HG03139 (cell line): Measurements from ENCODE around the gene ADSL.
"Not testable (repeated sequence)": the region's sequence is repeated elsewhere in the genome, so short reads cannot be mapped to it uniquely, and the experiment has no call there.

Experiments used
- ATAC-seq: cut with Tn5 transposase; IDR thresholded peaks from one replicate; pipeline ENCODE4 v1.9.1; 2021; ENCODE audit not compliant: unreplicated experiment

The ADSL gene

DNA sequence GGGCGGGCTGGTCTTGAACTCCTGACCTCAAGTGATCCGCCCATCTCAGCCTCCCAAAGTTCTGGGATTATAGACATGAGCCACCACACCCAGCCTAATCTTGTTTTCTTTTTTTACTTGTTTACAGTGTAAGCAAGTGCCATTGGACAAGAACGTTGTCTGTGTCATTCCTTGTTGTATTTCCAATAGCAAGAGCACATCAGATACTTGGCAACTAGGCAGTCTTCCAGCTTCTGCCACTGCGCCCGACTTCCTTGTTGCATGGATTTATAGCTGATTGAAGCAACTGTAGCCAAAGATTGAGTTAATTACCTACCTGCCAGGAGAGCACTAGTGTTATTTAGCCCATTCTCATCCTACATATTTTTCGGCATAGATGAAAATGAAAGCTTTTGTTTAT lies 21.0 kb downstream of the ADSL start:
- ATAC-seq: no peak

DNA sequence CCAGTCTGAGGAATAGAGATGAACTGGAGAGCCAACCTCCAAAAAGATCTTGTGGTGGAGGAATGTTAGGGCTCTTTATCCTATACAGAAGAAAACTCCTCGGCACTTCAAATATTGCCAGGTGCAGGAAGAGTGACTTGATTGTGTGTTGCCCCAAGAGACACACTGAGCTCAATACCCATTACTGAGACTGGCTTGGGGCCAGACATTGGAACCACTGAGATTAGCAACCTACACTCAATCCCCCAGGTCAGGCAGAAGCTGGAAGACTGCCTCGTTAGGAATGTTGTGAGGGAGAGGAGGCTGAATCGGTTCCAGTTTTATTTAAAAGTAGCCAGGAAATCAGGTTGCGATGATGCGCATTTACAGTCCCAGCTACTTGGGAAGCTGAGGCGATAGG lies 21.7 kb downstream of the ADSL start:
- ATAC-seq: no peak

DNA sequence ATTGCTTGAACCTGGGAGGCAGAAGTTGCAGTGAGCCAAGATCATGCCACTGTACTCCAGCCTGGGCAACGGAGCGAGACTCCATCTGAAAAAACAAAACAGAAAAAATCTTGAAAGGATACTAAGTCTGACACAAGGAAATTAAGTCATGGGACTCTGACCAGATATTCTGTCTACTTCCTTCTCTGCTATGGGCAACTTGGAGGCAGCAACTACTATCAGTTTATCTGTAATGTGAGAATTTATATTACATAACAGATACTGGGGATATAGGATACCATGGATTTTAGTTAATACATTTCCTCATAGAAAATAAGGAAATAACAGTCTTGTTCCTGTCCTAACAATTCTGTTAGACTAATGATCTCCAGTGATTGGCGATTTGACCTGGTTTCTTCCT lies 22.5 kb downstream of the ADSL start:
- no peak for ATAC-seq

DNA sequence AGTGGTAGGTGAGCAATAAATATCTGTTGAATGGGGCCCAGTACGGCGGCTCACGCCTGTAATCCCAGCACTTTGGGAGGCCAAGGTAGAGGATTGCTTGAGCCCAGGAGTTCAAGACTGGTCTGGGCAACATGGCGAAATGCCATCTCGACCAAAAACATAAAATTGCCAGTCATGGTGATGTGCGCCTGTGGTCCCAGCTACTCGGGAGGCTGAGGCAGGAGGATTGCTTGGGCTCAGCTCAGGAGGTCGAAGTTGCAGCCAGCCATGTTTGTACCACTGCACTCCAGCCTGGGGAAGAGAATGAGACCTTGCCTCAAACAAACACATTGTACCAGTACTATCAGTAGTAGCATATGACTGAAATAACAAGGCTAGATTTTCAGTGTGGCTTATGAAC lies 28.3 kb downstream of the ADSL start:
- no peak for ATAC-seq

DNA sequence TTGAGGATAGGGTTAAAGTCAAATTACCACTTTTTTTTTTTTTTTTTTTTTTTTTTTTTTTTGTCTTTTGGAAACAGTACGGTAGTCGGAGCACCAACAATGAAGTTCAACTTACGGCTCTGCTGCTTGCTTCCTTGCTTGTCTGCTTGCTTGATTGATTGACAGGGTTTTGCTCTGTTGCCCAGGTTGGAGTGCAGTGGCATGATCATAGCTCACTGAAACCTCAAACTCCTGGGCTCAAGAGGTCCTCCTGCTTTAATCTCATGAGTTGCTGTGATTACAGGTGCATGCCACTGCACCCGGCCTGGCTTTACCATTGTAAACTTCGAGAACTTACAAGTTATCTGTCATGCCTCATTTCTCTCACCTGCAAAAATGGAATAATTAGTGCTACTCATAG lies 29.8 kb downstream of the ADSL start:
- no peak for ATAC-seq

DNA sequence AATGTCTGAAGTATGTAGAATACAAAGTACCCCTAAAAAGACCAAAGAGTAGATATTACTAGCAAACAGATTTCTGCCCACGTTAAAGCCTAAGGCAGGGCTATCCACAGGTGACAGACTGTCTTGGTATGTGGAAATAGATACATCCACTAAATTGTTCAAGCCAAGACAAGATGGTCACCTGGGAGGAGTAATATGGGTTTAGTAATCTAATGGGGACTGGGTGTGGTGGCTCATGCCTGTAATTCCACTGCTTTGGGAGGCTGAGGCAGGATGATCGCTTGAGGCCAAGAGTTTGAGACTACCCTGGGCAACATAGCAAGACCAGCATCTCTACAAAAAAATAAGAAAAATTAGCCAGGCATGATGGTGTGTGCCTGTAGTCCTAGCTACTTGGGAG lies 31.6 kb downstream of the ADSL start:
- ATAC-seq: no peak

DNA sequence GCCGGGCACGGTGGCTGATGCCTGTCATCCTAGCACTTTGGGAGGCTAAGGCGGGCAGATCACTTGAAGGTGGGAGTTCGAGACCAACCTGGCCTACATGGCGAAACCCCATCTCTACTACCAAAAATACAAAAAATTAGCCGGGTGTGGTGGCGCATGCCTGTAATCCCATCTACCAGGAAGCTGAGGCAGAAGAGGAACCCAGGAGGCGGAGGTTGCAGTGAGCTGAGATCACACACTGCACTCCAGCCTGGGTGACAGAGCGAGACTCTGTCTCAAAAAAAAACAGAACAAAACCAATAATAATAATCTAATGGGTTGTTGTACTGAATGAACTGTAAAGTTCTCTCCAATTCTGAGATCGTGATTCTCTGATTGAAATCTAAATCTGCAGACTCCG lies 32.1 kb downstream of the ADSL start:
- not testable (repeated sequence) for ATAC-seq

DNA sequence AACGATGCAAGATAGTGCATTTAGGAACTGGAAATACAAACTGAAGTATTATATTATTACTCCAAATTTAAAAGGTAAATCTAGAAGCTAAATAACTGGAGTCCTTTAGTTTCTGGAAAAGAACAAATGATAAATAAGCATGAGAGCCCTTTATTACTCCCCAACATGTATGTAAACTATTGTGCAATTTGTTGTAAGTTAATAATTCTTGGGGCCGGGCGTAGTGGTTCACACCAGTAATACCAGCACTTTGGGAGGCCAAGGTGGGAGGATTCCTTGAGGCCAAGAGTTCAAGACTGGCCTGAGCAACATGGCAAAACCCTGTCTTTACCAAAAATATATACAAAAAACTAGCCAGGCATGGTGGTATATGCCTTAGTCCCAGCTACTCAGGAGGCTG lies 35.2 kb downstream of the ADSL start:
- ATAC-seq: no peak

DNA sequence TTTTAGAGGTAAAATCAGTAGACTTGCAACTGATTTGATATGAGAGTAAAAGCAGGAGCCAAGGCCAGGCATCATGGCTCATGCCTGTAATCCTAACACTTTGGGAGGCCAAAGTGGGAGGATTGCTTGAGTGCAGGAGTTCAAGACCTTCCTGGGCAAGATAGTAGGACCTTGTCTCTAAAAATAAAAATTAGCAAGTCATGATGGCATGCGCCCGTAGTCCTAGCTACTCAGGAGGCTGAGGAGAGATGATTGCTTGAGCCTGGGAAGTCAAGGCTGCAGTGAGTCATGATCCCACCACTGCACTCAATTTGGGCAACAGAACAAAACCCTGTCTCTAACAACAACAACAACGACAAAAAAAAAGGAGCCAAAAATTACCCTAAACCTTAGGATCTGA lies 37.6 kb downstream of the ADSL start:
- no peak for ATAC-seq

DNA sequence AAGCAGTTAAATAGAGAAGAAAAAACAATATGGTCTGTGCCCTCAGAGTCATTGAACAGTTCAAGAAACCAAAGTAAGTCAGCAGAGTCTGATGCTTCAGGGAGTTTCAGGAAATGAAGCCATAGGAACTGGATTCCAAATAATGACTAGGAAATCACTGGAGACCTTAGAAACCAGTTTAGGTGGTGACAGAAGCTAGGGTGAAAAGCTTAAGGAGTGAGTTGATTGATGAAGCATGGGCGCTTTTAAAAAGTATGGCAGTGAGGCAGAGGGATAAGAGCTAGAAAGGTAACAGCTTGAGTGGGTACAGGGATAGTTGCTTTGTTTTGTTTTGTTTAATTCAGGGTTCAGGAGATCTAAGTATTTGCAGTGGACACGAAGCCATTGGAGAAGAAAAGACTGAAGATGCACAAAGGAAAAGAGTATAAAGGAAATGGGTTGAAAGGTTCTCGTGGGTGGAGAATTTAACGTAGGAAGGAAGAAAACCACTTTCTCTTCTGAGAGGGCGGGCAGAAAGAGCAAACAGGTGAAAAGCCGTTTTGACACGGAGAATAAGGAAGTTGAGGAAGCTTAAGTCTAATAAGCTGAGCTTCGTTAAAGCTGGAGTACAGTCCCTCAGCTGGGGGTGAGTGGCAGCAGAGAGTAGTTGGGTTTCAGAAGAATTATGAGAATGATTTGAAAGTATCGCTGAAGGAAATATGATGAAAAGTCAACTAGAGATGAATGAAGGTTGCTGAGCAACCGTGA lies 38.9 kb downstream of the ADSL start:
- no peak for ATAC-seq

DNA sequence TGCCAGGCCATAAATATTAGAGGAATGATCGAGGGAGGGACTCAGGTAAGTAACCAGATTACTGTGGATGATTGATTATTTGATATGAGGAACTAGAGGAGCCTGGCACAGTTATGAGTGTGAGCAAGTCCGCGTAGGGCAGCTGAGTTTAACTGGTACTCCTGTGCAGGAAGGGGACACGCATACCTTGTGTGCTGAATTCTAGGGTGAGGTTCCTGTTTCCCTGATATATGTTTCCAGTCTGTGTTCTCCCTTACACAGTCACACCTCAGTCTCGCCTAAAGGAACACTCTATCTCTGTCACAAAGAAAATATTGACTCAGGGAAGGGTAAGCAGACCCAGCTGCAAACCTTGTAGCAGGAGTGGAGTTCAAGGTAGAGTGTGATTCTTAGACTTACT lies 41.4 kb downstream of the ADSL start:
- ATAC-seq: no peak

DNA sequence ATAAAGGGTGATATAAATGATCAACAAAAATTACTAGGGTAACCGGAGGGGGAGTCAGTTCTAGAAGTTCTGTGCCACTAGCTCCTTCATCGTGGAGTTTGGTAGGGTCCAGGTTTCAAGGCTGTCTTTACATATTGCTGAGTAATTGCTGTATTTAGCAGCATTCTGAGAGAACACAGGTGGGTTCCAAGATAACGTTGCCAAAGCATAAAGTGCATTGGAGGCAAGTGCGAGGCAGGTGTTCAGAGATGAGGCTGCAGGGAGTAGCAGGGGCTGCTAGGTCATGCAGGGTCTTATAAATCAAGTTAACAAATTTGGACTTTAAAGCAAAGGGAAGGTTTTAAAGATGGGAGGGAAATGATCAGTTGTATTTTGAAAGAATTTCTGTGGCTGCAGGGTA lies 41.9 kb downstream of the ADSL start:
- ATAC-seq: no peak

DNA sequence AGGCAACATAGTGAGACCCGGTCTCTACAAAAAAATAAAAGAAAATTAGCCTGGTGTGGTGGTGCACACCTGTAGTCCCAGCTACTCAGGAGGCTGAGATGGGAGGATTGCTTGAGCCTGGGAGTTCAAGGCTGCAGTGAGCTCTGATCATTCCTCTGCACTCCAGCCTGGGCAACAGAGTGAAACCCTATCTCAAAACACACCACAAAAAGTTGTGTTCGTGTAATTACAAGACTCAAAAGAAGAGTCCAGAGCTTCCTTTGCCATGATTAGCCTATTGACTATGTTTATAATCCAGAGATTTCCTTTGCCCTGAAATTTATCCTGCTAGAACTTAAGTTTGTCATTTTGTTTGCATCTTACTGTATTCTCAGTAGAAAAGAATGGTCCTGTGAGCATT lies 45.1 kb downstream of the ADSL start:
- ATAC-seq: no peak

DNA sequence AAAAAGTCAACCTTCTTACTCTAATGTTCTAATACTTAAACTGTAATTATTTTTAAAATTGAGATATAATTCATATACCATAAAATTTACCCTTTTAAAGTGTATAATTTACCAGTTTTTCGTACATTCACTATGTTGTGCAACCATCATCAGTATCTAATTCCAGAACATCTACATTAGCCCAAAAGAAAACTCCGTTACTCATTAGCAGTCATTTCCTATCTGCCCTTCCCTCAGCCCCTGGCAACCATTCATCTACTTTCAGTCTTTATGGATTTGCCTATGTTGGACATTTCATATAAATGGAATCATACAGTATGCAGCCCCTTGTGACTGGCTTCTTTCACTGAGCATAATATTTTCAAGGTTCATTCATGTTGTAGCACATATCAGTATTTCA lies 46.3 kb downstream of the ADSL start:
- no peak for ATAC-seq

DNA sequence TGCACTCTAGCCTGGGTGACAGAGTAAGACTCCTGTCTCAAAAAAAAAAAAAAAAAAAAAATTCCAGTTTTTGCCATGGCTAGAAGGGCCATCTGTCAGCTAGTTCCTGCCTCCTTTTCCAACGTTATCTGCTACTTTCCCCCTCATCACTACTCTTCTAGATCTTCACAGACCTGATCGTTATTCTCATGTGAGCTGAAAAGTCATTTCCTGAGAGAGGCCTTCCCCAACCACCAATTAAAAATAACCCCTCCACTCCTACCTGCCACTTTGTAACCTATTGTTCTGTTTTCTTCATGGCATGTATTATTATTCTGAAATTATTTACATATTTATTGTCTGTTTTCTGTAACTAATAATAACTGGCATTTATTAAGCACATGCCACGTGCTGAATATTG lies 48.3 kb downstream of the ADSL start:
- no peak for ATAC-seq

DNA sequence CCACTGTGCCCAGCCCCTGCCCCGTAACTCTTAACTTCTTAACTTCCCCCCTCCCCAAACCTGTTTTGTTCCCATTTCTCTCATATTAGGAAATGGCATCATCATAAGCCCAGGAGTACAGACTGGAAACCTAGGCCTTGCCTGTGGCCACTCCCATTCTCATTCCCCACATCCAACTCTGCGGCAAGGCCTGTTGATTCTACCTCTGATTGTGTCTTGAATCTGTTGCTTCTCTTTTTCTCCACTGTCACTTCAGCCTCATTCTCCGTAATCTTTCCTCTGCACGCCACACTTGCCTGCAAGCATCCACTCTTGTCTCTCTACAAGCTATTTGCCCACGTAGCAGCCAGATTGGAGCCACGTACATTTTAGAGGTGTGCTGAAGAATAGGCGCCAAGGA lies 49.3 kb downstream of the ADSL start:
- no peak for ATAC-seq

DNA sequence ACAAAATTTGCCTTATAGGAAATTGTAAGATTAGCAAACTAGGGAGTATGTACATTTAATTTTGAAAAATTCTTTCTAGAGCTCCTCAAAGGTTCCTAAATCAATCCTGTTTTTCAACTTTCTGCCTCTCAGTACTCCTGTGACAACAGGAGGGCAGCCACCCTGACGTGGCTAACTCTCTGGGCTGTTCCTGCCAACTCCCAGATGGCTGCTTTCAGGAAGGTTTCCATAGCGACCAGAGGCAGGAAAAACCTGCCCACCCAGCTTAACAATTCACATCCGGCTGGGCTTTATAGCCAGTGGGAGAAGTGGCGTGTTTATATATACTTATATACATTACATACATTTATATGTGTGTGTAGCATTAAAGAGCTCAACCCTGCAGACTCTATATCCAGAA lies 50.6 kb downstream of the ADSL start:
- ATAC-seq: no peak

DNA sequence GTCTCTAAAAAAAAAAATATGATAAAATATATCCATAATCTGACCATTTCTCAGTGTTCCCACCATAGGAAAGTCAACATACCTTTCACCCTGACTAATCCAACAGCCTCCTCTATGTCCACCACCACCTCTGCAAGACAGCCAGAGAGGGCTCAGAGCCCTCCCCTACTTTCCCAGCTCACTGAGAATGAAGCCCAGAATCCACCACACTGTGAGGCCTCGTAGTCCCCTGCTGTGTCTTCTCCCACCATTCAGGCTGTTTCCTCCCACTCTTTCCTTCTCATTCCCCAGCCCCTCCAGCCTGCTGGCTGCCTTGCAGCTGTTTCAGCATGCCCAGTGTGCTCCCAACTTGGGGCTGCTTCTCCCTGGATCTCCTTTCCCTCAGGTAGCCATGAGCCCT lies 51.1 kb downstream of the ADSL start:
- ATAC-seq: no peak

DNA sequence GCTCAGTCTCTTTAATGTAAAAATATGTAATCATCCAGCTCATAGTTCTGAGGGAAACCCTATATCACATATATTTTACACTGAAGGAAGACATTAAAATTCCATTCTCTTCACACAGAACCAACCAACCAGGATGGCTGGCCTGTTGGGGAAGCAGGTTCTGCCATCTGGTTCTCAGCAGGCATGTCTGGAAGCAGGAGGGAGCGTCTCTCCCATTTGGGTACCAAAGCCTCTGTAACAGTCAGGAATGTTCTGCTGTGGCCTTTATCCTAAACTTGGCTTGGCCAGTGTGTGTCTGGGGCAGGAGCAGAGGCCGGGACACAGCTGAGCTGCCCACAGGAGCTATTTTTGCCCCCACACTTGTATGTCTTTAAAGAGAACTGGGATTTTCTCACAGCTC lies 53.3 kb downstream of the ADSL start:
- ATAC-seq: no peak

DNA sequence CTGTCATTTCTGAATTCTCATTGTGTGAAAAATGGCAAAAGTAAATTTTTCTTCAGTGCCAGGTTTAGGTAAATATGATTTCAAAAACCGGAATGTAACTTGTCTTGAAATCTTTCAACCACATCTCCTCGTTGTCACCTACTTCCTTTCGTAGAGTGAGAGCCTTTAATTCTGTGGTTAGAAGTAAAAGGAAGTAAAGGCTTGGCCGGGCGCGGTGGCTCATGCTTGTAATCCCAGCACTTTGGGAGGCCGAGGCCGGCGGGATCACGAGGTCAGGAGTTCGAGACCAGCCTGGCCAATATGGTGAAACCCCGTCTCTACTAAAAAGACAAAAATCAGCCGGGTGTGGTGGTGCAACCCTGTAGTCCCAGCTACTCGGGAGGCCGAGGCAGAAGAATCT lies 53.9 kb downstream of the ADSL start:
- ATAC-seq: no peak

DNA sequence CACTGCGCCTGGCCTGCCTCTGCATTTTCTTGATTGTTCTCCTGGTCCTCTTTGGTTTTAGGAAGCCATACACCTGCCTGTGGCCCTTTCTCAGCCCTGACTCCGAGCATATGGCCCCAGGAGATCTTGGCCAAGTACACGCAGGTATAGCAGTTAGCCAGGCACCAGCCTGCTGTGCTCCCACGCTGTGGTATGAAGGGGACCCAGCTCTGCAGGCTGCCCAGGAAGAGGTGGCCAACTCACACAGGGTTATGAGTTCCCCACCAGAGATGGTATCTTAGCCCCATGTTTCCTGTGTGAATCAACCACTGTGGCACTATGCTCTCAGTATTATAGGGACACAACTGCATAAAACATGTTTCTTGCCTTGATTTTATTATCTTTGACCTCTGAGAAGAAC lies 55.2 kb downstream of the ADSL start:
- no peak for ATAC-seq

DNA sequence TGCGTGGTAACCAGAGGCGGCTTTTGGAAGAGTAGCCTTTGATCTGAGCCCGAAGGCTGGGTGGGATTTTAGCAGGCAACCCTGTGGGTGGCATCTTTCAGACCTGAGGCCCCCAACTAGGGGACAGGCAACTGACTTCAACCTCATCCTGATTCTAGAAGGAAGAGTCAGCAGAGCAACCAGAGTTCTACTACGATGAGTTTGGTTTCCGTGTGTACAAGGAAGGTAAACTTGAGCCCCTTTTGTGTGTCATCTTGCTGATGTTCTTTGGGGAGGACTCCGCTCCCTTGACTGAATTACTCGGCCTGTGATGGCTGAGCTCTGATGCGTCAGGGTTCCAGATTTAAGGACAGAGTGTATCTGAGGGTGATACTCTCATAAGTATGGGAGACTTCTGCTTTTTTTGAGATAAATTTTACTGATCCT lies 55.7 kb downstream of the ADSL start:
- ATAC-seq: no peak

DNA sequence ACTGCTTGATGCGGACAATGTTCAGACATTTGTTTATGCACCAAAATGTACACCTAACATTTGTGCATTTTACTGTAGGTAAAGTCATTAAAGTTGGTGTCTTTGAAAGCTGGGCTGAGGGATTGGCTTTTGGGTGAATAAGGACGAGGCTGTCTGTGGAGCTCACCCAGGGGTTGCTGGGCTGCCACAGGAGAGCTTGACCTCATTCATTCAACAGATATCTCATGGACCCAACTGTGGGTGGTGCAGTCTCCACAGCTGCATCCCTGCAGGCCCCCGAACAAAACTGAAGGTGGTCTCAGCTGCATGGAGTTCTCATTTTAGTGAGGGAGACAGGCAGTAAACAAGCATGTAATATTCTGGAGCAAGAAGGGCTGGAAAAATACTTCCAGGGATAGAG lies 56.8 kb downstream of the ADSL start:
- no peak for ATAC-seq

DNA sequence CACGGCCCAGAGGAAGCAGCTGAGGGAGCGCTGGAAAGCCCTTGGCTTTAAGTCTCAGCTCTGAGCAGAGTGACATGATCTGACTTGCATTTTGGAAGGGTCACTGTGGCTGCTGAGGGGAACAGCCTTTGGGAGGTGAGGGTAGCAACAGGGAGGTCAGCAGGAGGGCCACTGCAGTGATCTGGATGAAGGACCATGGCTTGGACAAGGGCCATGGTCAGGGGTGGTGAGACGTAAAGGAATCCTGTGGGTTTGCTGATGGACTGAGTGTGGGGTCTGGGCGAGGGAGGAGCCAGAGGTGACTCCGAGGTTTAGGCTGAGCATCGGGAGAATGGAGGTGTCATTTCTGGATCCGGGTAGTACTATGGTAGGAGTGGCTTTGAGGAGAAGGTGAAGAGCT lies 57.4 kb downstream of the ADSL start:
- ATAC-seq: no peak
